HG02943 (cell line): ENCODE measurements around the gene GALNS.
"Not testable (repeated sequence)": the region's sequence is repeated elsewhere in the genome, so short reads cannot be mapped to it uniquely, and the experiment has no call there.

ENCODE experiments used
- ATAC-seq: cut with Tn5 transposase; IDR thresholded peaks from one replicate; pipeline ENCODE4 v1.9.1; 2021; ENCODE audit warnings: mild to moderate bottlenecking, low read depth, moderate library complexity; ENCODE audit not compliant: unreplicated experiment

GALNS gene

DNA sequence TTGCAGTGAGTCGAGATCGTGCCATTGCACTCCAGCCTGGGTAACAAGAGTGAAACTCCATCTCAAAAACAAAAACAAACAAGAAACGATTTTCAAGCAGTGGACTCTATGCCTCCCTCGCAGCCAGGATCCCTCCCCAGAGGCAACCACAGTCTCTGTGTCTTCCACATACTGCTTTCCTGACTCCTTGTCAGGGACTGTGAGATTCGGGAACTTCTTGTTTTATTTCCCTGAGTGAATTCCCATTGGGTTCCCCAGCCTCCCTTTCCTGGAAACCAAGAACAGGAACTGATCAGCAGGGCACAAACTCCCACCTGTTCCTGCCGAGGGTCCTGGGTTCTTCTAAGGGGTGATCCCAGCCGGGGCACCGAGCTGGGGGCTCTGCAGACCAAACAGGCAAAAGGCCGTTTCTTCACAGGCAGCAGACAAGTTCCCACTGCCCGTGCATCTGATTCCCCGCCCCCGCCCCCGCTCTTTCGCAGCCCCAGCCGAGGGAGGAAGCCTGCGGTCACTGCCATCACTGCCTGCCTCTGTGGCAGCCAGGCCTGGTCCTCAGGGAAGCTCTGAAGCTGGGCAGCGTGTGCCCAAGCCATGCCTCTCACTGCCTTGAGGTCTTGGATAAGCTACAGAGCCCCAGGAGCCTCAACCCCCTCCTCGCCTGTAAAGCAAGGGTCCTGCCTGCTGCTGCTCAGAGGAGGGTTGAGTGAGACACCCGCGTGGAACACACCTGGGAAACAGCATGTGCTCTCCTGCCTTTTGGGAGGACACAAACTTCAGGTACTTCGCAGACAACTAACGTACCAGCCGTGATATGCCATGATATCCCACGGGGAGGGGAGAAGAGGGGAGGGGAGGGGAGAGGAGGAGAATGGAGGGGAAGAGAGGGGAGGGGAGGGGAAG, 66.2 kb downstream of the GALNS start:
- no peak for ATAC-seq

DNA sequence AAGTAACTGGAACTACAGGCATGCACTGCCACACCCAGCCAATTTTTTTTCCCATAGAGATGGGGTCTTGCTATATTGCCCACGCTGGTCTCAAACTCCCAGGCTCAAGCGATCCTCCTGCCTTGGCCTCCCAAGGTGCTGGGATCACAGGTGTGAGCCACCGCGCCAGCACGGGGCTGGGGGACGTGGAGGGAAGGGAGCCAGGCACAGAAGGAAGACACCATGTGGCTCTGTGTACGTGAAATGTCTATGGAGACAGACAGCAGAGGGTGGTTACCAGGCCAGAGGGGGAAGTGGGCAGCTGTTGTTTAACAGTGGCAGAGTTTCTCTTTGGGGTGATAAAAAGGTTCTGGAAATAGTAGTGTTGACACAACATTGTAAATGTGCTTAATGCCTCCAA, 67.2 kb downstream of the GALNS start:
- ATAC-seq = no peak

DNA sequence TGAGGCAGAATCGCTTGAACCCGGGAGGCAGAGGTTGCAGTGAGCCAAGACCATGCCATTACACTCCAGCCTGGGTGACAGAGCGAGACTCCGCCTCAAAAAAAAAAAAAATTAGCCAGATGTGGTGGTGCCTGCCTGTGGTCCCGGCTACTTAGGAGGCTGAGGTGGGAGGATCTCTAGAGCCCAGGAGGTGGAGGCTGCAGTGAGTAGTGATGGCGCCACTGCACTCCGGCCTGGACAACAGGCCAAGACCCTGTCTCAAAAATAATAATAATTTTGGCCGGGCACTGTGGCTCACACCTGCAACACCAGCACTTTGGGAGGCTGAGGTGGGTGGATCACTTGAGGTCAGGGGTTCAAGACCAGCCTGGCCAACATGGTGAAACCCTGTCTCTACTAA, 68.0 kb downstream of the GALNS start:
- not testable (repeated sequence) for ATAC-seq

- no peak for ATAC-seq
Measured at GRCh38 chr16:88787579-88788314, 69.0 kb downstream of the GALNS start.

- no peak for ATAC-seq
Measured at GRCh38 chr16:88785106-88785924, 71.4 kb downstream of the GALNS start, which contains the start of gene PIEZO1. PIEZO1 (minus strand) TSS chr16:88785220; CDS start chr16:88784964, 256 bp downstream.

DNA sequence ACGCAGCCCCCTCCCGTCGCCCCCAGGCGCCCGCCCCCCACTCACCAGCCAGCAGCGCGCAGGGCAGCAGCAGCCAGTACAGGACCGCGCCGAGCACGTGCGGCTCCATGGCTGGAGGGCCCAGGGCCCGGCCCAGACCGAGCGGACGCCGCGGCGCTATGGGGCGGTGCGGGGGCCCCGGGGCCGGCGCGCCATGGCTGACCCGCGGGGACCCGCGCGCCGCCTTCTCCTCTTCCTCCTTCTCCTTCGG, 72.0 kb downstream of the GALNS start:
- ATAC-seq = no peak

DNA sequence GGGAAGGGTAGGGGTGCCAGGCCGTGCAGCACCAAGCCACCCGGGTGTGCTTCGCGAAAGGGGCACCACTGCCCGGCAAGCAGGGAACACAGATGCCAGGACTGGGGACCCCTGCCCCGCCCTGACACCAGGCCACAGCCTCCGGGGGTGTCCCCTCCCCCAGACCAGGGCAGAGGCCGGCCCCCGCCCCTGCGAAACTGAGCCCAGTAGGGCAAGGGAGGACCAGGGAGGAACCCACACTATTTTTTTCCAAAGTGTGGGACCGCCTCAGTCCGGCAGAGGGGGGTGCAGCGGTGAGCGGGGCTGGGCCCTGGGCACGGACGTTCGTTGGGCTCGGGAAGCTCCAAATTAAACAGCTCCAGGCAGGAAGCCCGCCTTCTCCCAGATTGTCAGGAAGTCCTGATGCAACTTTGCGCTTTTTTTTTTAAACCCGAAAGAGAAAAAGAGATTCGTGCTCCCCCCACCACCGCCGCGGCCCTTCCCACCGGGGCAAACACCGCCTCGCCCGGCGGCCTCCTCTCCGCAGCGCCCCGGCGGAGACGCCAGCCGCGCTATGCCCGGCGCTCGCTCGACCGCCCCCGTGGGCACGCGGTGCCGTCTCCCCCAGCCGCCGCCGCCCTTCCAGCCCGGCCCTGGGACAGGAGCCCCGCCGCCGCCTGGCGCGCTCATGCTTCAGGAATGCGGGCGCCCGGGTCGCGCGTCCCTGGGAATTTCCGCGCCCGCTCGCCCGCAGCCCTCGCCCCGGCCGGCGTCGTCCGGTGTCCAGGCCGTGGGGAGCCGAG, 72.5 kb downstream of the GALNS start:
- ATAC-seq = no peak

DNA sequence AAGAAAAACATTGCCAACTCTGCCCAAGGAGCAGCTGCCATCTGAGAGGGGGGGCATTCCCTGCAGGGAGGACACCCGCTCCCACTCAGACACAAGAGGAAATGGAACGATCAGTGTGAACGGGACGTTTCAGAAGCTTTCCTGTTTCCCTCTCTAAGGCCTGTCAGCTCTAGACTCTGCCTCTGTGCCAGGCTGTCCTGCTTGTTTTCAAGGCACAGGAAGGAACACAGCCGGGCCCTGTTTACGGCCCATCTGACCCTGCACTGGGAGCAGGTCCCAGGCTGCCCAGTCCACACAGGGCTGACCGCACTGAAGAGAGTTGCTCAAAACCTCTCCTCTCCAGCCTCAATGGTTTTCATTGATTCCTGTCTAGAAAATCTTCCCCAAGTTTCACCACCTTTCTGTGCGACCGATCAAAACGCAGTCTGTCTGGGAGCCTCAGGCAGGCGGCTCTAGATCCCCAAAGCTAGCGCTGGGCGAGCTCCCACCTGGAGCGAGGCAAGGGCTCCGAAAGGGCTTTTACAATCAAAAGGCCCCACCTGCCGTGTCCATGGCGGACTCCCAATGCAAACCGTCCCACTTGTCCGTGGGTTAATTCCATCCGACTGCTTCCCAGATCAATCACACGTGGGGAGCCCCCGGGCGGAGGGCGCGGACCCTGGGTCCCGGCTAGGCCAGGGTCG, 73.2 kb downstream of the GALNS start:
- no peak for ATAC-seq

DNA sequence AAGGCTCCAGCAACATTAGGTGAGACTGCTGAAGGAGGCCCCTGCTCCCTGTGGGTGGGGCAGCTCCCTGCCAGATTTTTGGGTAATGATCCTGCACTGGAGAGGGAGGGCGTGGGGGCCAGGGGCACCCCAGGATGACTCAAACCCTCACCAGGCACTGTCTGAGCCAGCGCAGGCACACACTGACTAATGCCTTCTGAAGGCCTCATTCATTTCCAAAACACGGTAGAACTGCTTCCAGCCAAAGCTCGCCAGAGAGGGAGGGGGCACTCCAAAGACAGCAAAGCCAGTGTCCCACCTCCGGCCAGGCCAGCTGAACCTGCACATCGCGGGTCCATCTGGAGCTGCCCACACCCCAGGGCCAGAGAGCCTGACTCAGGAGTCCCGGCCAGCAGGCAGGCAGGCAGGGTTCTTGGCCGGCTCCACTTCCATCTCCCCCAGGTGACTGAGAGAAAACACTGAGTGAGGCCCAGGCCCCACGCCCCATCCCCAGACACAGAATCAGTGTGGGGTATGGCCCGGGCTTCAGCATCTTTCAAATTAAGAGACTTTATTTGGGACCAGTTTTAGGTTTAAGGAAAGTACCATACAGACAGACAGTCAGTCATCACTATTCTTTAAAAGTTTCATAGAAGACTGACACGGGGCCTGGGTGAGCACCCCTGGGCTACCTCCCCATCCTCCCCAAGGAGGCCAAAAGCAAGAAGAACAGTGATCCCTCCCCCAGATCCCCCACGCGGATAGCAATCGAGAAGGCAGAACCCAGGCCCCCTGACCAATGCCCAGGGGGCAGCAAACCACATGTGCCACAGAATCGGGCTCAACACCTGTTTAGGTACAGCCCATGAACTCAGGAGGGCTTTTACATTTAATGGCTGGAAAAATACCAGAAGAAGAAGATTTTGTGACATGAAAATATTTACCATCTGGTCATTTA, 74.0 kb downstream of the GALNS start:
- ATAC-seq = no peak

DNA sequence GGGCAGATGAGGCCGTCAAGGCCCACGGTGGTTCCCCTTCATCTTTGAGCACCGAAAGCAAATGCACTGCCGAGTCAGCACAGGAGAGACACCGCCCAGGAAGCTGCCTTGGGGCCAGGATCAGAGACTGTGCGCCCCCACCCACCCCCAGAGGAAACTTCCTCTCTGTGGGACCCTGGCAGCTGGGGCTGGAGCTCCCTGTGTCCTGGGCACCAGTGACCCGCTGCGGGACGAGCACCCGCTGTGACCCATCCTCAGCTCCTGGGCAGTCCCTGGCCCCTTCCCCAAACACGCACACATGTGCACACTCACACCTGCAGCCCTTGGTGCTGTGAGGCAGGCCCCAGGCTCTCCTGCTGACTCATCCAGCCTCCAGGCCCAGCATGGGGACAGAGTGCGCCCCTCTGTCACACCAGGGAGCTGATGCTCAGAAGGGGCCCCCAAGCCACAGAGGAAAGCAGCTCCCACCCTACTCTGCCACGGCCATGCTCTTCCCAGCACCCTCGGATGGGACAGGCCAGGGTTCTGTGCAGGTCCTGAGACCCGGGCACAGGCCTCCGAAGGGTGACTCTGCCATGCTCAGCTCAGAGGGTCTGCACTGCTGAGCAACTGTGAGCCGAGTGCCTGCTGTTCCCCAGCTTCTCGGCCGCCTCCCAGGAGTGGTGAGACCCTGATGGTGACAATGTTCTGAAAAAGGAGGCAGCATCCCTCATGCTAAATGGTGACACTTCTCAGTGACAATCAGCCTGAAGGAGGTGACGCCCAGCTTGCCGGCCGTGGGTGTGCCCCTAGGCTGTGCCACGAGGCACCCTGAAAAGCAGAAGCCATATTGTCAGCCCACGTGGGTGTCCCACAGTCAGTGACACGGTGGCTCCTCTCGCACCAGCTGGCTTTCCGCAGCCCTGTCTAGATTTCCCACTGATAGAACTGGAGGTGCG, 75.3 kb downstream of the GALNS start:
- ATAC-seq = no peak

- ATAC-seq = no peak
Measured at GRCh38 chr16:88780142-88781062, 76.3 kb downstream of the GALNS start.

GRCh38 chr16:88779406-88780141, 77.2 kb downstream of the GALNS start:
- no peak for ATAC-seq

DNA sequence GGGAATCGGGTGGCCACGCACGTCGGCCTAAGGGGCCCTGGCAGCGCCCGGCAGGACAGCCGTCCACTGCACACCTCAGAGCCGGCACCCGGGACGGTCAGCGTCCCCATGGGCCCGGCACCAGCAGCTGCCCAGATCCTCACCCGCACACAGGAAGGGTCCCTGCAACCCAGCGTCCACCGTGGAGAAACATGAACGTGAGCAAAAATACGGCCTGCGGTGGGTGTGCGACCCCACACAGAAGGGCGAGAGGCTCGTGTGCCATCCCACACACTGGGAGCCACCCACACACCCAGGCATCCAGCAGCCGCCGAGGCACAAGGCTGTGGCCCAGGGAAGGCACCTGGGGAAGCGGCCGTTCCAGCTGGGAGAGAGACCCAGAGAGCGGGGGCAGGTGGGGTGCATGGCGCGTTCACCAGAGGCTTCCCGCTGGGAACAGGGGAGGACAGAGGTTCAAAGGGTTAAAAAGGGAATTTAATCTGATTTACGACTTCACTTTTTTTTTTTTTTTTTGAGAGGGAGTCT, 78.1 kb downstream of the GALNS start:
- ATAC-seq = no peak

DNA sequence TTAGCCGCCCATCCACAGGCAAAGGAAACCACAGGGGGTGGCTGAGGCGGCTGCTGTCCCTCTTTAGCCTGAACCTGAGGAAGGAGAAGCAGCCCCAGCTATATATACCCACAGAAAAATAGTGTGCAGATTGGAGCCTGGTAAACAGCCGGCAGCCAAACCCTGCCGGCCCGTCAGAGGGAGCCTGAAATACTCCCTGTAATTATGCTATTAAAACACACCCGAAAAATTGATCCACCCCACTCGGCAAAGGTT, 78.5 kb downstream of the GALNS start:
- ATAC-seq = no peak

- ATAC-seq = no peak
Measured at GRCh38 chr16:88777471-88778270, 79.1 kb downstream of the GALNS start.
